ENCODE measurements around the gene MRPL16.
"Not testable (repeated sequence)": the region's sequence is repeated elsewhere in the genome, so short reads cannot be mapped to it uniquely, and the experiment has no call there.

- TF ChIP-seq FOXM1 (IDR thresholded peaks at IDR 0.05; ENCODE audit: borderline replicate concordance); SP1 (IDR thresholded peaks at IDR 0.05); BHLHE40 (IDR thresholded peaks at IDR 0.05; ENCODE audit: borderline replicate concordance); TARDBP (IDR thresholded peaks at IDR 0.05); ARNT (IDR thresholded peaks at IDR 0.05); ELF4 (IDR thresholded peaks at IDR 0.05); HDGF (IDR thresholded peaks at IDR 0.05; ENCODE audit: borderline replicate concordance); PKNOX1 (IDR thresholded peaks at IDR 0.05); ZNF384 (IDR thresholded peaks at IDR 0.05); SUZ12 (IDR thresholded peaks at IDR 0.05); NFRKB (IDR thresholded peaks at IDR 0.05): not testable (repeated sequence)
These were observed 39.0 kb upstream of the MRPL16 start for GRCh38 chr11:59849551-59849950.

Data from HEK293T (cell line).